NB4 (cell line): ENCODE results near the gene RDH11.

ENCODE experiments used
- DNase-seq: peaks from one replicate; pipeline ENCODE4 v3.0.0; 2010; ENCODE audit warnings: low read depth
- H3K4me3 ChIP-seq: one replicate; pipeline ENCODE4 v1.5.1; 2011; ENCODE audit warnings: mild to moderate bottlenecking, low read depth, low read length, moderate library complexity
- CTCF ChIP-seq: IDR thresholded peaks from one replicate; pipeline ENCODE4 v1.5.1; 2012; ENCODE audit warnings: low read depth, low read length
- MAX ChIP-seq: IDR thresholded peaks from 2 replicates; pipeline ENCODE4 v1.6.1; 2011; ENCODE audit warnings: low read depth, low read length
- MYC ChIP-seq: IDR thresholded peaks from 2 replicates; pipeline ENCODE4 v1.6.1; 2011; ENCODE audit warnings: low read depth, low read length
- POLR2A ChIP-seq: IDR thresholded peaks from 2 replicates; pipeline ENCODE4 v1.6.1; 2011; ENCODE audit warnings: mild to moderate bottlenecking; ENCODE audit not compliant: insufficient read length; ENCODE audit errors: extremely low read depth

RDH11 gene

GRCh38 chr14:67650694-67651093, 44.9 kb downstream of the RDH11 start:
- H3K4me3 ChIP-seq, result no peak overlapping the region
- no peak for TF ChIP-seq POLR2A
- TF ChIP-seq MYC, result no peak
- no peak for TF ChIP-seq MAX
- no peak for TF ChIP-seq CTCF
- no peak for DNase-seq

- TF ChIP-seq CTCF, result no peak
- no peak for TF ChIP-seq MYC
- TF ChIP-seq POLR2A, result no peak
- no peak for TF ChIP-seq MAX
- no peak overlapping the region for H3K4me3 ChIP-seq
- no peak for DNase-seq
Observed at GRCh38 chr14:67650151-67650550, 45.4 kb downstream of the RDH11 start.

- H3K4me3 ChIP-seq, result no peak overlapping the region
- DNase-seq, result no peak
- no peak for TF ChIP-seq POLR2A
- no peak for TF ChIP-seq CTCF
- TF ChIP-seq MAX, result no peak
- no peak for TF ChIP-seq MYC
Observed at GRCh38 chr14:67646131-67646530, 49.4 kb downstream of the RDH11 start.

GRCh38 chr14:67645414-67645813, 50.1 kb downstream of the RDH11 start:
- no peak for DNase-seq
- H3K4me3 ChIP-seq, result no peak overlapping the region
- TF ChIP-seq POLR2A, result no peak
- no peak for TF ChIP-seq CTCF
- no peak for TF ChIP-seq MYC
- TF ChIP-seq MAX, result no peak

- no peak overlapping the region for H3K4me3 ChIP-seq
- TF ChIP-seq MAX, result no peak
- no peak for DNase-seq
Observed at GRCh38 chr14:67644428-67644827, 51.1 kb downstream of the RDH11 start.

GRCh38 chr14:67643713-67644112, 51.9 kb downstream of the RDH11 start:
- TF ChIP-seq POLR2A (no peak), CTCF (no peak), MYC (no peak), MAX (no peak)
- DNase-seq, result no peak
- H3K4me3 ChIP-seq, result no peak overlapping the region
